Stimulated activated CD8-positive, alpha-beta memory T cell treated with anti-CD3 and anti-CD28 coated beads, Interleukin-12 subunit alpha, Interleukin-12 subunit beta, amount 100 ng/mL, for 1 hour (primary cell): Measurements from ENCODE around the gene GTF2H4.
"Not testable (repeated sequence)": the region's sequence is repeated elsewhere in the genome, so short reads cannot be mapped to it uniquely, and the experiment has no call there.

ENCODE experiments used
- DNase-seq: peaks from one replicate; pipeline ENCODE4 v3.0.0-alpha.2; 2020; ENCODE audit warnings: low read depth

The GTF2H4 gene

DNA sequence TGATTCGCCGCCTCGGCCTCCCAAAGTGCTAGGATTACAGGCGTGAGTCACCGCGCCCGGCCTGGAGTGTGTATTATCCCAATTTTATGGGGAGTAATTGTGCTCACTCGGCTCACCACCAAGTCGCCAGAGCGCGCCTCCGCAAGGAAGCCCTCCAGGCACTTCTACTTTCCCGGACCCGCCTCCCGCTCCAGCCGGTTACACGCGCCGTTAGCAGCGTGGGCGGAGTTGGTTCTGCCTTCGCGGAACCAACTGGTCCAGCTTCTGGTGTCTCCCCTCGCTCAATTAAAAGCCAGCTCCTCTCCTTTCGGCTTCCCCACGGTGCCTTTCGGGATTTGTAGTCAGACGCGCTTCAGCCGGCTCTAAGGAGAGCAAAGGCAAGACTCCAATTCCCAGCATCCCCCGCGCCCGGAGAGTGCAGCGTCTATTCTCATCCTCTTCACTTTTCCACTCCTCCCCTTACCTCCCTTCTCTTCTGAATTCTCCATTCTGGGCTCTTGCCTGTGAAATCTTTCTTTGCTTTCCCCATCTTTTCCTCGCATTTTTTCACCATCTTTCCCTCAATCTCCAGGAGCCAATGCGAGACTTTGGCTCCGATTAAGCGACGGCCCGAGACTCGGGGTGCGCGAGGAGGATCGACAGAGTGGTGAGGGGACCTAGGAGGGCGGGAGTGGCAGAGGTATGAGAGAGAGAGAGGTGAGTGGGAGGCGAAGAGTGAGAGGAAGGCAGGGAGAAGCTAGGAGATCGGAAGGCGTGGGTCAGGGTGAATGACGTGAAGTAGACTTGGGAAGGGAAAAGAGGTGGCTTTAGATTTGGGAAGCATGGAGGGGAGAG is at the start of gene GTF2H4:
Gene GTF2H4, plus strand, starts transcription at position 450 of the 834 bp plus-strand sequence.
- DNase-seq = peak; percentile 89

GRCh38 chr6:30859726-30860125 is 48.3 kb upstream of the GTF2H4 start:
- not testable (repeated sequence) for DNase-seq

DNA sequence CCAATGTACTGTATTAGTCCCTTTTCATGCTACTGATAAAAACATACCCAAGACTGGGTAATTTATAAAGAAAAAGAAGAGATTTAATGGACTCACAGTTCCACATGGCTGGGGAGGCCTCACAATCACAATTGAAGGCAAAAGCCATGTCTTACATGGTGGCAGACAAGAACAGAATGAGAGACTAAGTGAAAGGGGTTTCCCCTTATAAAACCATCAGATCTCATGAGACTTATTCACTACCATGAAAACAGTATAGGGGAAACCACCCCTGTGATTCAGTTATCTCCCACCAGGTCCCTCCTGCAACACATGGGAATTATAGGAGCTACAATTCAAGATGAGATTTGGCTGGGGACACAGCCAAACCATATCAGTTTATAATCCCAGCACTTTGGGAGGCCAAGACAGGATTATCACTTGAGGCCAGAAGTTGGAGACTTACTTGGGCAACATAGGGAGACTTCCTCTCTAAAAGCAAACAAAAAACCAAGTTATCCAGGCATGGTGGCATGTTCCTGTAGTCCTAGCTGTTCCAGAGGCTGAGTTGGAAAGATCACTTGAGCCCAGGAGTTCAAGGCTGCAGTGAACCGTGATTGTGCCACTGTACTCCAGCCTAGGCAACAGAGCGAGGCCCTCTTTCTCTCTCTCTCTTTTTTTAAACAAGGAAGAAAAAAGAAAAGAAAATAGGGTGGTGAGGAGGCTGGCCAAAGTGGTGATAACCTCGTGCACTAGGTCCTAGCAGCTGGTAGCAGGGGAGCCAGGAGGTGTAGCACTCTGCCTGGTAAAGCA is 46.6 kb upstream of the GTF2H4 start:
- DNase-seq = no peak

GRCh38 chr6:30862156-30862875 is 45.7 kb upstream of the GTF2H4 start:
- no peak for DNase-seq

DNA sequence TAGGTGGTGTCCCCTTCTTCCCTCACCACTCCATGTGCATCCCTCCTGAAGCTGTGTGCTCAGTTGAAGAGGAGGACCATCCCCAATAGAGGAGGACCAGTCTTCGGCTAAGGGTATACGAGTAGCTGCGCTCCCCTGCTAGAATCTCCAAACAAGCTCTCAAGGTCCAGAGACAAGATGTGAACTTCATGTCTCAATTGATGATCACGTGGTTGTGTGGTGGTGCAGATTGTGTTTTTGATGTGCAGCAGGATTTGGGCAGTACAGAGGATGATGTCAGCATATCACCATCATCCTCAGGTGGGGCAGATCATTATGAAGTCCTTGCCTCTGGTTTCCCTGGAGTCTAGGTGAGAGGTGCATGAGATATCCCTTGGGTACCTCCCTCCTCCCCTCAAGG is 43.7 kb upstream of the GTF2H4 start:
- no peak for DNase-seq

GRCh38 chr6:30869241-30869749 is 38.7 kb upstream of the GTF2H4 start:
- not testable (repeated sequence) for DNase-seq

- DNase-seq = no peak
These were observed 37.5 kb upstream of the GTF2H4 start for GRCh38 chr6:30870546-30870945.

DNA sequence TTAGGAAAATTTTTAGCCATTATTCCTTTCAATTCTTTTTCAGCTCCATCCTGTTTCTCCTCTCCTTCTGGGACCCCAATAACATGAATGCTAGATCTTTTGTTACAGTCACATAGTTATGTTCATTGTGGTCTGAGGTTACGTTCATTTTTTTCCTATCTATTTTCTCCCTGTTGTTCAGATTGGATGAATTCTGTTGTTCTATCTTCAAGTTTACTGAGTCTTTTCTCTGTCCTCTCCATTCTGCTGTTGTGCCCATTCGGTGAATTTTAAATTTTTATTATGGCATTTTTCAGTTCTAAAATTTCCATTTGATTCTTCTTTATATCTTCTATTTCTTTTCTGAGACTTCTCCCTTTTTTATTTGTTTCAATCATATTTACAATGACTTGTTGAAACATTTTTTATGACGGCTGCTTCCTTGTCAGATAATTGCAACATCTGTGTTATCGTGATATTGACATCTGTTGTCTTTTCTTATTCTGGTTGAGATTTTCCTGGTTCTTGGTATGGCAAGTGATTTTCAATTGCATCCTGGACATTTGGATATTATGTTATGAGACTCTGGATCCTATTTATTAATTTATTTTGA is 36.3 kb upstream of the GTF2H4 start:
- no peak for DNase-seq

- DNase-seq = no peak
These were observed 34.8 kb upstream of the GTF2H4 start for GRCh38 chr6:30873137-30873640.

GRCh38 chr6:30873795-30874194 is 34.2 kb upstream of the GTF2H4 start:
- not testable (repeated sequence) for DNase-seq

DNA sequence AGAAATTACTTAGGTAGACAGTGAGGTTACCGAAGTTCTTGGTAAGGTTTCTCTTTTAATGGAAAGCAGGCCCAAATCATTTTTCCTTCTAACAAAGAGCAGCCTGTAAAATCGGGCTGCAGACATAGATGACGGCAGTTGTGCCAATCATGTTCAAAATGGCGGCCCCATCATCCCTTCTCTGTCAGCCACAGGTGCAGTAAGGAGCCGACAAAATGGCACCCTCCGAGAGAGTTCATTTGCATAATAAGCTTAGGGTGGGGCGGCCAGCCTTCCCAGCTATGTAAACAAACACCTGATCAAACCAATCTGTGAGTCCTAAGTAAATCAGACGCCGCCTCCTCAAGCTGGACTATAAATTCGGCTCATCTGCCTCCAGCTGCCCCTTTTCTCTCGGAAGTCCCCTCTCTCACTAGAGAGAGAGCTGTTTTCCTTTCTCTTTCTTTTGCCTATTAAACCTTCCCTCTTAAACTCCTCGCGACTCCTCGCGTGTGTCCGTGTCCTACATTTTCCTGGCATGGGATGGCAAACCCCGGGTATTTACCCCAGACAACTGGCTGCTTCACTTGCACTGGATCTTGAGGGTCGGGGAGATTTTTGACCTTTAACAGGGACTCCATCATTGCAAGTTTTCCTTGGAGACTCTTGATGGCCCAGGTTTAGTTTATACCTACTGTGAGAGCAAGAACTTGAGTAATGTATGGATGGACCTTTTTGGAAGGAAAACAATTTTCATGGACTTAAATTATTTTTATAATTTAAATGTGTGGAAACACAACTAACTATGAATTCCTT is 32.6 kb upstream of the GTF2H4 start:
- DNase-seq = no peak

- no peak for DNase-seq
These were observed 31.8 kb upstream of the GTF2H4 start for GRCh38 chr6:30876039-30876730.

- DNase-seq = peak; percentile 58
These were observed 30.4 kb upstream of the GTF2H4 start for GRCh38 chr6:30877419-30878262.

DNA sequence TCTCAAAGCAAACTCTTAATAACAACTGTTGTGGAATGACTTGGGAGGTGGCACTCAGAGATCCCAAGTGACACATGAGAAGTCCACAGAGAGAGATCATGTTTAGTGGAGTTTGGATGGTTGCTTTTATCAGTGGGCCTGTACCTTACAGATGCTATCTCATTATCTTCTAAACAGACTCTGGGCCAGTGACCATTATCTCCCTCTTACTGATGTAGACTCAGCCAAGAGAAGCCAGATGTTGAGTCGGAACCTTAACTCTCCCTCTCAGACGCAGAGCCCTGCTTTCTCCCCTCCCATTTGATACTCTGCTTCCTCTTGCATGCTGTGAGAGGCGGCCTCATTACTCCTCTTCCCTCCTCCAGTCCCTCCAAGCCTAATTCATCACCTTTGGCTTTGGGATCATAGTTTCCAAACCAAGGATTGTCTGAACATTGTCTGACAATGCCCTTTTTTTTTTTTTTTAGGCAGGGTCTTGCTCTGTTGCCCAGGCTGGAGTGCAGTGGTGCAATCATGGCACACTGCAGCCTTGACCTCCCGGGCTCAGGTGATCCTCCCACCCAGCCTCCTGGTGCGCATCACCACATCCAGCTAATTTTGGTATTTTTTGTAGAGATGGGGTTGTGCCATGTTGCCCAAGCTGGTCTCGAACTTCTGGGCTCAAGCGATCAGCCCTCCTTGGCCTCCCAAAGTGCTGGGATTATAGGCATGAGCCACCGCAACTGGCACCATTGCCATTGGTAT is 28.2 kb upstream of the GTF2H4 start:
- no peak for DNase-seq

- DNase-seq = no peak
These were observed 27.2 kb upstream of the GTF2H4 start for GRCh38 chr6:30880698-30881252.

GRCh38 chr6:30881392-30882203 is 26.4 kb upstream of the GTF2H4 start:
- no peak for DNase-seq

GRCh38 chr6:30882204-30882758 is 25.7 kb upstream of the GTF2H4 start:
- DNase-seq = no peak
